ENCODE data around the gene PTPN14.
A peak's percentile ranks its signal among the peaks of the same experiment; 100 is the strongest.
"Not testable (repeated sequence)": the region's sequence is repeated elsewhere in the genome, so short reads cannot be mapped to it uniquely, and the experiment has no call there.

The PTPN14 gene

GRCh38 chr1:214551436-214552173, at the start of gene PTPN14:
TSS of gene PTPN14 (minus strand) at chr1:214551602. CDS start at chr1:214464803, 86,799 bp downstream.
- TF ChIP-seq, protein P1, sequence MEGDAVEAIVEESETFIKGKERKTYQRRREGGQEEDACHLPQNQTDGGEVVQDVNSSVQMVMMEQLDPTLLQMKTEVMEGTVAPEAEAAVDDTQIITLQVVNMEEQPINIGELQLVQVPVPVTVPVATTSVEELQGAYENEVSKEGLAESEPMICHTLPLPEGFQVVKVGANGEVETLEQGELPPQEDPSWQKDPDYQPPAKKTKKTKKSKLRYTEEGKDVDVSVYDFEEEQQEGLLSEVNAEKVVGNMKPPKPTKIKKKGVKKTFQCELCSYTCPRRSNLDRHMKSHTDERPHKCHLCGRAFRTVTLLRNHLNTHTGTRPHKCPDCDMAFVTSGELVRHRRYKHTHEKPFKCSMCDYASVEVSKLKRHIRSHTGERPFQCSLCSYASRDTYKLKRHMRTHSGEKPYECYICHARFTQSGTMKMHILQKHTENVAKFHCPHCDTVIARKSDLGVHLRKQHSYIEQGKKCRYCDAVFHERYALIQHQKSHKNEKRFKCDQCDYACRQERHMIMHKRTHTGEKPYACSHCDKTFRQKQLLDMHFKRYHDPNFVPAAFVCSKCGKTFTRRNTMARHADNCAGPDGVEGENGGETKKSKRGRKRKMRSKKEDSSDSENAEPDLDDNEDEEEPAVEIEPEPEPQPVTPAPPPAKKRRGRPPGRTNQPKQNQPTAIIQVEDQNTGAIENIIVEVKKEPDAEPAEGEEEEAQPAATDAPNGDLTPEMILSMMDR (IDR thresholded peaks at IDR 0.05): peak; percentile 47
- no peak for TF ChIP-seq ZFX (IDR thresholded peaks at IDR 0.05; ENCODE audit: borderline replicate concordance)
- peak within 1 kb of the TSS; percentile 75 for H3K27ac ChIP-seq

- TF ChIP-seq, protein P1 (IDR thresholded peaks at IDR 0.05): no peak
- TF ChIP-seq ZFX (IDR thresholded peaks at IDR 0.05; ENCODE audit: borderline replicate concordance): no peak
- no peak overlapping the region for H3K27ac ChIP-seq
Measured at GRCh38 chr1:214593158-214593557, 41.8 kb upstream of the PTPN14 start.

DNA sequence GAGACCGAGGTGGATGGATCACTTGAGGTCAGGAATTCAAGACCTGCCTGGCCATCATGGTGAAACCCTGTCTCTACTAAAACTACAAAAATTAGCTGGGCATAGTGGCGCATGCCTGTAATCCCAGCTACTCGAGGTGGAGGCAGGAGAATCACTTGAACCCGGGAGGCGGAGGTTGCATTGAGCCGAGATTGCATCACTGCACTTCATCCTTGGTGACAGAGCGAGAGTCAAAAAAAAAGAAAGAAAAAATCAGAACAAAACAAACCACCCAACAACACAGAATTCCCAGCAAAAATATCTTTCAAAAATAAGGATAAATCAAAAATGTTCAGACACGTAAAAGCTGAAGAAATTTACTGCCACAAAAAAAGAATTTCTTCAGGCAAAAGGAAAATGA, 40.5 kb upstream of the PTPN14 start:
- H3K27ac ChIP-seq: not testable (repeated sequence)

DNA sequence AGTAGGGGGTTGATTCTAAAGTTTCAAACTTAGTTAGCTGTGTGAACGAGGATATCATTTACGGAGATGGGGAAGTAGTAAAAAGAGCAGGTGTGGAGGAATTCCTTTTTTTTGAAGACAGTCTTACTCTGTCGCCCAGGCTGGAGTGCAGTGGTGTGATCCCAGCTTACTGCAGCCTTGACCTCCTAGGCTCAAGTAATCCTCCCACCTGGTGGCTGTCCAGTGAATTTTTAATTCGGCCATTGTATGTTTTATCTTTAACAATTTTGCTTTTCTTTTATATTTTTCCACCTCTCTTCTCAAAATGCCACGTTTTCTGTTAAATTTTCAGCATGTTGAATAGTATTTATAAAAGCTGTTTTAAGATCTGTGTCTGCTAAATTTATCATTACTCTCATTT, 39.3 kb upstream of the PTPN14 start:
- TF ChIP-seq, protein P1 (IDR thresholded peaks at IDR 0.05): 0 out of 2 replicates have a peak, but pooled peaks have one; percentile 12
- no peak for TF ChIP-seq ZFX (IDR thresholded peaks at IDR 0.05; ENCODE audit: borderline replicate concordance)
- no peak overlapping the region for H3K27ac ChIP-seq

- TF ChIP-seq, protein P1 (IDR thresholded peaks at IDR 0.05): no peak
- no peak for TF ChIP-seq ZFX (IDR thresholded peaks at IDR 0.05; ENCODE audit: borderline replicate concordance)
Measured at GRCh38 chr1:214588963-214589597, 37.7 kb upstream of the PTPN14 start.

DNA sequence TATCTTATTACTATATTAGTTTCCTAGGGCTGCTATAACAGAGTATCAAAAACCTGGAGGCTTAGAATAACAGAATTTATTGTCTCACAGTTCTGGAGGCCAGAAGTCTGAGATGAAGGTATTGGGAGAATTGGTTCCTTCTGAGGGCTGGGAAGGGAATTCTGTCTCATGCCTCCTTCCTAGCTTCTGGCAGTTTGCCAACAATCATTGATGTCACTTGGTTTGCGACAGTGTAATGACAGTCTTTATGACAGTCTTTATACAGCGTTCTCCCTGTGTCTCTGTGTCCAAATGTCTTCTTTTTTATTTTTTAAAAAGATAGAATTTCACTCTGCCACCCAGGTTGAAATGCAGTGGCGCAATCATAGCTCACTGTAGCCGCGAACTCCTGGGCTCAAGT, 35.8 kb upstream of the PTPN14 start:
- TF ChIP-seq, protein P1 (IDR thresholded peaks at IDR 0.05): no peak
- no peak for TF ChIP-seq ZFX (IDR thresholded peaks at IDR 0.05; ENCODE audit: borderline replicate concordance)
- H3K27ac ChIP-seq: no peak overlapping the region

More at GRCh38 chr1:214588963-214589597, 37.7 kb upstream of the PTPN14 start:
- no peak overlapping the region for H3K27ac ChIP-seq

- H3K27ac ChIP-seq: no peak overlapping the region
Measured at GRCh38 chr1:214586621-214587020, 35.2 kb upstream of the PTPN14 start.

More at GRCh38 chr1:214586621-214587020, 35.2 kb upstream of the PTPN14 start:
- TF ChIP-seq ZFX (IDR thresholded peaks at IDR 0.05; ENCODE audit: borderline replicate concordance): no peak
- TF ChIP-seq, protein P1 (IDR thresholded peaks at IDR 0.05): no peak

Data from 22Rv1 (cell line).